Activated CD4-positive, alpha-beta T cell treated with anti-CD3 and anti-CD28 coated beads, Interleukin-2, amount 50 U/mL, for 24 hours (primary cell): ENCODE data around the gene GSTM2.
"Not testable (repeated sequence)": the region's sequence is repeated elsewhere in the genome, so short reads cannot be mapped to it uniquely, and the experiment has no call there.

Source experiments
- DNase-seq, 2 donors: peaks; one replicate each; pipeline ENCODE4 v3.0.0-alpha.2; 2020; ENCODE audit warnings: low read depth in 1 of 2, low spot score in 1 of 2

The GSTM2 gene

DNA sequence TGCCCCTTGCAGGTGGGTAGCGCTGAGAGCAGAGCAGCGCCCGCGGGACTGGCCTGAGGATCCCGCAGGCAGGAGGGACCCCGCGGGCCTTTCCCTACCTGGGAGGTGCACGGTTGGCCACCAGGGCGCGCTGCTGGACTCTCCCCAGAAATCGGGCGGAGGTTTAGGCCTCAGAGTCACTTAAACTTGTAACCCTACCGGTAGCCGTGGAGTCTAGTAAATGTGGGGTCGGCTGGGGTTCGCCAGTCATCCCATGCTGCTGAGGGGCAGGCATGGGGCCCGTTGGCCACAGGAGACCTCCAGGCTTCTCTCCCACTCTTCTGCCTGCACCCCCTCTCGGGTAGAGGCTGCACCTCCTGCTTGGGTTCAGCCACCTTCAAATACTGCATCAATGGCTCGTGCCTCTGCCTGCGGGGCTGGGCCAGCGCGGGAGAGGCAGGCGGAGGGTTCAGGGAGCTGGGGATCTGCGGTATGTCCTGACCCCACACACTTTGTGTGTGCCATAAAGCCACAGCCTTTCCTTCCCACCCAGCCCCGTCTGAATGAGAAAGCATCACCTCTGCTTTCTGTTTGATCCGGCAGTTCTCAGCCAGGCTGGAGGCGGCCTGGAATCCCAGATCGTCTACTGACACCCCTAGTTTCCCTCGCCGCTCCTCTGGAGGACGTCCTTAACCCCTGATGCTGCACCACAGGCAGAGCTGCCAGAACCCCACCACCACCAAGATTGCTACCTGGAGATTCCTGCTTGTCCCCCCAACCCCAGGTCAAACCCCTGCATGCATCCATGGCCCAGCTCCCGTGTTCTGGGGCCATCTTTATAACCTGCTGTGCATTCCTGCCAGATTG, 24.2 kb upstream of the GSTM2 start:
- DNase-seq = peak; percentile 74 to 82

DNA sequence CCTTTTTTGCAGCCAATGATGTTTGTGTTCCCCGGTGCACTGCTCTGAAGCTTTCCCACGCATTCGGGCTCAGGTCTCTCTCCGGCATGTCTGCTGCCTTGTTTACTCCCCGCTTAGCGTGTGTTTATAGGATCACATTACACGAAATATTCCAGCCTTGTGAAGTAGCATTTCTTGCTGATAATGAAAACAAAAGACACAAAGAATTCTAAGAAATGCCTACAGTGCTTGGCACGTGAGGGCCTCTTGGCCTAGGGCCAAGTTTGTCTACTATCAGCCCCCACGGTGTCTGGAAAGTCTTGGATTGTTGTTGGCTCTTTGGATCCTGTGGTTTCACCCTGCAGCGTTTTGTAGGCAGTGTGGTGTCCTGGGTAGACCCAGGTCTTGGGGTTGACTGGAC, 23.2 kb upstream of the GSTM2 start:
- no peak for DNase-seq

DNA sequence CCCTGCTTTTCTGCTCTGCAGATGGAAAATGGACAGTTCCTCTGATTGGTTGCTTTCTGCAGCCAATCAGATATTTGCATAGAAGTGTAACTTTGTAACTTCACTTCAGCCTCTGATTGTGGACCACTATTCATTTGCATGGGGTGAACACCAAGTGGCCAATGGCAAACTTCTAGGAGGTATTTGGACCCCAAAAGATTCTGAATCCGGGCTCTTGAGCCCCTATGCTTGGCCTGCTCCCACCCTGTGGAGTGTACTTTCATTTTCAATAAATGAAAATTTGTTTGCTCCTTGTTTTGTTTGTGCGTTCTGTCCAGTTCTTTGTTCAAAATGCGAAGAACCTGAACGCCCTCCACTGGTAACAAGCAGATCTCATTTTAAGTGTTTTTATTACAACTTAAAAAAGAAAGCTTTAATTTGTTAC, 18.4 kb upstream of the GSTM2 start:
- no peak for DNase-seq

DNA sequence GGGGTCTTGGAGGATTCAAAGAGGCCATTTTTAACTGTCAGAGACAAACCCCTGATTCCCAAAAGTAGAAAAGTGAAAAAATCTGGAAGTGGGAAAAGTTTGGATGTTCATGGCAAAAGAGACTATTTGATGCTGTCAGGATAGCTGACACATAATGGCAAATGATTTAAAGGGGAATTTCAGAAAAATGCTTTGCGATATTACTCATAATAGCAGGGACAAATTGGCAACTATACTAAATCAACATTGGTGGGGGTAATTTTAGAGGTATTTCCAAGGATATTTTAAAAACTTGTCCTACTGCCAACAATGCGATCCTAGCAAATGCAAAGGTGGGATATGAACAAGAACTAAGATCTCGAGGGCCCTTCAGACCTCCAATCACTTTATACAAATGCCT, 17.2 kb upstream of the GSTM2 start:
- no peak for DNase-seq

DNA sequence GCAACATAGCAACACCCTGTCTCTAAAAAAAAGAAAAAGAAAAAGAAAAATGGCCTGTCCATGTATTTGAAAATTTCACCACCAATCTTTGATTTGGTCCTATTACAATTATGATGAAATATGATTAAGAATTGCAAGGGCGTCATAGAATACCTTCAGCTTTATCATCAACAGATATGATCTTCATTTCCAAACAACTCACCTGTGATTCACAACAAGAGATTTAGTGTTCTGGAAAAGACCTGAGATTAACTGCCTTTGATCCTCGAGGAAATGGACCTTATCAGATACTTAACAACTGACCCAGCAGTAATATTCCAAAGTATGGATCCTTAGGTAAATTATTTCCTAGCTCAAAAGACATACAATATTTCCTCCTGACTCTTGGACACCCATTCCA, 15.5 kb upstream of the GSTM2 start:
- DNase-seq = no peak

DNA sequence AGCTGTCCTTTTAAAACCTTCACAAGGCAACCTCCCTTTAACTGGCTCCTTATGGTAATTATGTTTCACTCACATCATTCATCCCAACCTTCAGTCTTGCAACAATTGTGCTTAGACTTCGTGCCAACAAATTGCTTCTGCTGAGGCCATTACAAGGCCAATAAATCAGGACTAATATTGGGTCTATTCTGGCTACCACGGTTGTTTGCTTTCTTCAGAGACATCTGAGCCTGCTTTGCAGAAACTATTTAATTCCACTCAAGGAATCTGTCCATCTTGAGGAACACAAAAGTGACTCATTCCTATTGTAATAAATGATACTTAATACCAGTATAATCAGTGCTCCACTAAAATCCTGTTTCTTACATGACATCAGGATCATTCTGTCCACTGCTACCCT, 14.6 kb upstream of the GSTM2 start:
- no peak for DNase-seq

DNA sequence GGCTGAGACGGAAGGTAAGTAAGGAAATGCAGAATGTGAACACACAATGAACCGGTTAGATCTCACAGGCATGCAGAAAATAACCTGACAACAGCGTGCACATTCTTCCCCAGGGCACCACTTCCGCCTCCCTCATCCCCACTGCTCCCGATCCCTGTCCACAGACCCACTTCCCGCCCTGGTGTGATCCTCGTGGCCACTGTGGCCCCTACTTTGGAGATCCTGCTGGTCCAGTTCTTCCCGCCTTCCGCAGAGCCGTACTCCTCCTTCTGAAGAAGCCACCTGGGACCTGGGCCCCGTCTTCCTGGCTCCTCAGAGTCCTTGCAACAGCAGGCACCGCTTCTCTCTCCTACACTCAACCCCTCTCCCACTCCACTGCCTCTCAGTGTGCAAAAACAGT, 13.3 kb upstream of the GSTM2 start:
- no peak for DNase-seq

DNA sequence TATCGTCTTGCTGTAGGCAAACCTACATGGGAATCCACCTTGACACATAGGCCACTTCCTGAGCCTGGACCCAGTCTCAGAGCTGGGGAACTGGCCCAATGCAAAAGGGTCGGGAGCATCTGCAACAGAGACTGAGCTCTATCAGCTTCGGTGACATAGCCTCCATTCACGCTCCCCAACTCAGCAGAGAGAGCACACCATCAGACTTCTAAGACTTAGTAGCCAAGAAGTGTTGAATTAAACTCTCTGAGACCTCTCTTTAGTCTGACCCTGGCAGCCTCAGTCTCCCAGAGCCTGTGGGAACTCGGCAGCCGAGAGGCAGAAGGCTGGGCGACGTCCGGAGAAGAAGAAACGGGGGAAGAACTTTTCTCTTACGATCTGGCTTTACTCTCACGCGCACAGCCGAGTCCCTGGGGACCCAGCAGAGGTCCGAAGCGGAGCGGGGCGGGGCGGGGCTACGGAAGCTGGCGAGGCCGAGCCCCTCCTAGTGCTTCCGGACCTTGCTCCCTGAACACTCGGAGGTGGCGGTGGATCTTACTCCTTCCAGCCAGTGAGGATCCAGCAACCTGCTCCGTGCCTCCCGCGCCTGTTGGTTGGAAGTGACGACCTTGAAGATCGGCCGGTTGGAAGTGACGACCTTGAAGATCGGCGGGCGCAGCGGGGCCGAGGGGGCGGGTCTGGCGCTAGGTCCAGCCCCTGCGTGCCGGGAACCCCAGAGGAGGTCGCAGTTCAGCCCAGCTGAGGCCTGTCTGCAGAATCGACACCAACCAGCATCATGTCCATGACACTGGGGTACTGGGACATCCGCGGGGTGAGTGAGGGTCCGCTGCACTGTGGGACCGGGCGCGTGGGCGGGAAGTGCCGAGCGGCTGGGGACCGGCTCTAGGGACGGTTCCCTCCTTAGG, 12.0 kb upstream of the GSTM2 start, which contains the start of gene GSTM4:
Gene GSTM4 (plus strand): TSS at position 485 of the 905 bp plus-strand sequence. CDS start 291 bp downstream, at position 776.
- peak; percentile 42 to 49 for DNase-seq

DNA sequence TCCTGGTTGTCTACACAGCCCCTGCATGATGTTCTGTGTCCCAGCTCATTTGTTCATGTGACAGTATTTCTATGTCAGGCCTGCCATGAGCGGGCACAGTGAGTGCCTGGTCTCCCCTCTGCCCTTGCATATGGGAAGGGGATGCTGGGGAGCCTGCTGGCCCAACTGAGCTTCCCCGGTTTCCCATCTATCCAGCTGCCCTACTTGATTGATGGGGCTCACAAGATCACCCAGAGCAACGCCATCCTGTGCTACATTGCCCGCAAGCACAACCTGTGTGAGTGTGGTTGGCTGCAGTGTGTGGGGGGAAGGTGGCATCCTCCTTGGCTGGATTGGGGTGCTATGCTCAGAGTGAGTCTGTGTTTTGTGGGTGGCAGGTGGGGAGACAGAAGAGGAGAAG, 10.5 kb upstream of the GSTM2 start:
- DNase-seq = no peak

DNA sequence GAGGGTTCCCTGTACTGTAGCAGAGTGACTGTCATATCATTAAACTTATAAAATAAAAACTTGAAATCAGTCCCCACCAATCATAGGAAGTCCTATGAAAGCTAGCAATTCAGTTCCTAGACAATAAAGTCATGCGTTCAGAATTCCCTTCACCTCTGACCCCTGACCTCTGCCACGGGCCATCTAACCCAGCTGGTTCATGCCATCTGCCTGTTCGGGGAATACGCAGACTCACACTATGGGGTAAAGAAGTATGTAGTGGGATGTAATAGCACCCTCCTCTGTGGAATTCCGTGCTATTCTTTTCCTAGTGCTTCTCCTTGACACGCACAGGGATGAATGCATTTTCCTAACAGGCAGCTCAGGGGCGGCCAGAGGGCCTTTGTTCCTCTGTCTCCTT, 9.9 kb upstream of the GSTM2 start:
- DNase-seq = no peak

DNA sequence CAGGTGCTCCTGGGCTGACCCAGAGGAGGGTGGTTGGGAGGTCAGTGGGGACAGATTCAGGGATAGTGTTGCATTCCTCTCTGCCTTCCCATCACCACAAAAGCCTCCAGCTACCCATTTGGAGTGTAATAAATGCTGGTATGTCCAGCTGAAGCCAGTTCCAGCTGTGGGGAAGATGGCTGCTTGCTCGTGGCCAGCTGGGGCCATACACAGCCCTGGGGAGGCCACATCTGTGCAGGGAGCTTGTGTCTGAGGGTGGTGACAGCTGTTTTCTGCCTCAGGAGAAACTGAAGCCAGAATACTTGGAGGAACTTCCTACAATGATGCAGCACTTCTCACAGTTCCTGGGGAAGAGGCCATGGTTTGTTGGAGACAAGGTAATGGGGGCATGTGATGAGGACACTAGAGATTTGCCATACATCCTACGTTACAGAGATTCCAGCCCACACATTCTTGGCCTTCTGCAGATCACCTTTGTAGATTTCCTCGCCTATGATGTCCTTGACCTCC, 9.3 kb upstream of the GSTM2 start:
- DNase-seq = no peak

DNA sequence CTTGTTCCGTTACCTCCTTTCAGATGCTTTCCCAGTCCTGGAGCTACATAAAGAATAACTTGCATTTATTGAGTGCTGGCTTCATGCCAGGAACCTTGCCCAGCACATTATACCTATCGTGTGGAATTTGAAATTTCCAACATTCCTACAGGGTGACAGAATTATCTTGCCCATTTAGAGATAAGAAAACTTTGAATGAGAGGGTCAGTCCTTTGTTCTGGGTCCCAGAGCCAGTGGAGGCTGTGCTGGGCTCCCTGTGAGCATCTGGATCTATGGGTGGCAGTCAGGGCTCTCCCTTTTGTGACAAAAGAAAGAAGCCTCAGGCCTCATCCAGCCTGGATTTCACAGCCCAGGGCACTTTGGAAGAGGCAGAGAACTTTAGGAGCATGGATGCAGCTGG, 8.7 kb upstream of the GSTM2 start:
- no peak for DNase-seq

DNA sequence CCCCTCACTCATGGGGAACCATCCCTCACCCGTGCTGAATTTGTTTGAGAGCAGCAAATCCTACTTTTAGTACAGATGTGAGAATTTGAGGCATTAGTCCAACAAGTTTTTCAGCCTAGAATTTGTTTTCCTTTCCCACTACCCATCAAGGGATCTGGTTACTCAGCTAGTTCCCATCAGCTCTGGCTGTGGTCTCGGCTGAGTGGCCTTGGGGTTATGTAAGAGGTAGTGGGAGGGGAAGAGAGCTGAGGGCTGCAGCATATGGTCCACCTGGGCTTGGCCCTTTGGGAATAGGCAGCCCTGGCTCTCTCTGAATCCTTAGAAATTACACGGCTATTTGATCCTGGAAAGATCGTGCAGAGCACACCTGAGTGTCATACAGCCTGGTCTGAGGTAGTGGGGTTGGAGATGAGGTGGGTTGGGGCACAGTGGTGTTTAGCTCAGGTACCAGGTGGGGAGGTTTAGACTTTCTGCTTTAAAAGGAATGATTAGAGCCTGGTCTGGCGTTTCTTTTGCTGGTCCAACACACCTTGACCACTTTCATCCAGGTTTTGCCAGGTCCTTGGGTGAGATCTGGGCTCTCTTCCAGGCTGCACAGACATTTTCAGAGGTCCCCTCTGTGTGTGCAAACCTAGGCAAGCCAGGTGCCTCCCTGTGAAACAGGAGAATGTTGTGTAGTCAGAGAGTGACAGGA, 7.7 kb upstream of the GSTM2 start:
- DNase-seq = no peak

DNA sequence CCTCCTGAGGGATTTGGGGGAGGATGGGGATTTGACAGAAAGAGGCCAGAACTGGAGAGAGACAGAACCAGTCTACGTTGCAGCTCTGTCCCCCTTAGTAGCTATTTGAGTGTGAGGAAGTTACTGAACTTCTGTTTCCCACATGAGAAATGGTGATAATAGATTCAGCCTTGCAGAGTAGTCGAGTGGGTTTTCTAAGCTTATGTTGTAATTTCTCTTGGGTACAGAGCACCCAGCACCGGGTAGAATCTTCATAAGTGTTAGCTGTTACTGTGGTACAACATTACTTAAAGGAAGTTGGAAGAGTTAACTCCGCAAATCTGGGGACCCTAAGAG, 7.2 kb upstream of the GSTM2 start:
- DNase-seq = not testable (repeated sequence)

DNA sequence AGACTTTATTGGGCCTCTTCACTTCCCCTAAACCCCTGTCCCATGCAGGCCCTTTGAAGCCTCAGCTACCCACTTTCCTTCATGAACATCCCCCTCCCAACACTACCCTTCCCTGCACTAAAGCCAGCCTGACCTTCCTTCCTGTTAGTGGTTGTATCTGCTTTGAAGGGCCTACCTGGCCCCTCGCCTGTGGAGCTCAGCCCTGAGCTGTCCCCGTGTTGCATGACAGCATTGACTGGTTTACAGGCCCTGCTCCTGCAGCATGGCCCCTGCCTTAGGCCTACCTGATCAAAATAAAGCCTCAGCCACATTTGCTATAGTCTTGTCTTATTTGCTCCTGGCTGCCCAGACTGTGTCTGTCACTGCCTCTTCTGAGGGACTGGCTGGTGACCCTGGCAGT, 6.5 kb upstream of the GSTM2 start:
- DNase-seq = no peak

DNA sequence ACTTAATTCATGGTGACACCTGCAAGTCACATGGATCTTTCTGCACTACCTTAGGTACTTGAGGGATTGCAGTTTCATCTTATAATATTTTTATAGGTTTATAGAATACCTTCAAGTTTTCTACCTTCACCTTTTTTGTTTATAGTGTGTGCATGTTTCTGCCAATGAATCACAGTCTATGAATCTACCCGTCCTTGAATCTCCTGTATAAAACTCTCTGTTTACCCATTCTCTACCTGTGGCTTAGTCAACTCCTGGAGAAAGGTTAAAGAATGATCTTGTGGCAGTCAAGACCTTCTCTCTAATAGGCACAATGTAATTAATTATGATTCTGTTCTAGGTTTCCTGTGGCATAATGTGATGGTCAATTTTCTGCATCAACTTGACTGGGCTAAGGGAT, 3.2 kb upstream of the GSTM2 start:
- no peak for DNase-seq

DNA sequence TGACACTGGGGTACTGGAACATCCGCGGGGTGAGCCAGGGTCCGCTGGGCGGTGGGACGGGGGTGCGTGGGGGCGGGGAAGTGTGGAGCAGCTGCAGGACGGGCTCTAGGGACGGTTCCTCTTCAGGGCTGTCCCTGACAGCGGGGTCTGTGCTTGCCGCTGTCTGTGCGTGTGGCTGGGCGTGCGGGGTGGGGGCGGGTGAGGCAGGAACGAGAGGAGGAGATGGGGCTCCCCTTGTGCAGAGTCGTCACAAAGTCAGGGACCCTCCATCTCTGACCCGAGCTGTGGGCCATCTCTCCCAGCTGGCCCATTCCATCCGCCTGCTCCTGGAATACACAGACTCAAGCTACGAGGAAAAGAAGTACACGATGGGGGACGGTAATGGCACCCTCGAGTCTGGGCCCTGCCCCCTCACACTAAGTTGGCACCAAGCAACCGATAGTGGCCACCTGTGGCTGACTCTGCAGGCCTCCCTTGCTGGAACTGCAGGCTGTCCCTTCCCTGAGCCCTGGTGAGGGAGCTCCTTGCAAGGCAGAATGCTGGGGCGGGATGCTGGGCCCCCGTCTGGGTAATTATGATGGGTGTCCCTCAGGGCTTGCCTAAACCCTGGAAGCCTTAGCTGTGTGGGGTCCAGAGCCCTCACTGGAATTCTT, 392 bp downstream of the GSTM2 start:
- no peak for DNase-seq

DNA sequence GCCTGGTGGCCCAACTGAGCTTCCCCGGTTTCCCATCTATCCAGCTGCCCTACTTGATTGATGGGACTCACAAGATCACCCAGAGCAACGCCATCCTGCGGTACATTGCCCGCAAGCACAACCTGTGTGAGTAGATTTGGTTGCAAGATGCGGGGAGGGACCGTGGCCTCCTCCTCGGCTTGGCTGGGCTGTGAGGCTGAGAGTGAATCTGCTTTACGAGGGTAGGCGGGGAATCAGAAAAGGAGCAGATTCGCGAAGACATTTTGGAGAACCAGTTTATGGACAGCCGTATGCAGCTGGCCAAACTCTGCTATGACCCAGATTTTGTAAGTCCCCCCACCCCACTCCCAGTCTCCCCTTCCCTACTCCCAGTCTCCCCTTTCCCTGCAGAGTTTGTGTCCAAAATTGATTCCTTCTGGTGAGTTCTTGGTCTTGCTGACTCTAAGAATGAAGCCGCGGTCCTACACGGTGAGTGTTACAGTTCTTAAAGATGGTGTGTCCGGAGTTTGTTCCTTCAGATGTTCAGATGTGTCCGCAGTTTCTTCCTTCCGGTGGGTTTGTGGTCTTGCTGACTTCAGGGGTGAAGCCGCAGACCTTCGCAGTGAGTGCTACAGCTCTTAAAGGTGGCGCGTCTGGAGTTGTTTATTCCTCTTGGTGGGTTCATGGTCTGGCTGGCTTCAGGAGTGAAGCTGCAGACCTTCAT, 1.5 kb downstream of the GSTM2 start:
- no peak for DNase-seq

DNA sequence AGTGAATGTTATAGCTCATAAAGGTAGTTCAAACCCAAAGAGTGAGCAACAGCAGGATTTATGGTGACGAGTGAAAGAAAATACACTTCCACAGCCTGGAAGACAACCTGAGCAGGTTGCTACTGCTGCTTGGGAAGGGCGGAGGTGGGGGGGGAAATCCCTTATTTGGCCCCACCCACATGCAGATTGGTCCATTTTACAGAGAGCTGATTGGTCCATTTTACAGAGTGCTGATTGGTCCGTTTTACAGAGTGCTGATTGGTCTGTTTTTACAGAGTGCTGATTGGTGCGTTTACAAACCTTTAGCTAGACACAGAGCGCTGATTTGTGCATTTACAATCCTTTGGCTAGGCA, 2.1 kb downstream of the GSTM2 start:
- DNase-seq = not testable (repeated sequence)

DNA sequence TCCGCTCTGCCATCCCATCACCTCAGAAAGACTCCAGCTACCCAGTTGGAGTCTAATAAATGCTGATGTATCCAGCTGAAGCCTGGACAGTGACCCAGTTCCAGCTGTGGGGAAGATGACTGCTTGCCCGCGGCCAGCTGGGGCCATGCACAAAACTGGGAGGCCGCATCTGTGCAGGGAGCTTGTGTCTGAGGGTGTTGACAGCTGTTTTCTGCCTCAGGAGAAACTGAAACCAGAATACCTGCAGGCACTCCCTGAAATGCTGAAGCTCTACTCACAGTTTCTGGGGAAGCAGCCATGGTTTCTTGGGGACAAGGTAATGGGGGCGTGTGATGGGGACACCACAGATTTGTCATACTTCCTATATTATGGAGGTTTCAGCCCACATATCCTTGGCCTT, 3.2 kb downstream of the GSTM2 start:
- no peak for DNase-seq
